H1 (cell line): ENCODE measurements around the gene CFAP54. TPM values are rescaled to one million over a fixed set of nuclear protein-coding genes. Genes with fewer than 3 reads are reported as not detected.

Experiments used
- CTCF ChIA-PET: fragments of 300-600 bp; sonication (Branson Sonifier 250); formaldehyde crosslinking; loops from one replicate; lab custom pipeline; 2021; ENCODE audit not compliant: partially characterized antibody; lab: Charles Lee
- POLR2A ChIA-PET: fragments of 300-600 bp; sonication (Branson Sonifier 250); formaldehyde crosslinking; loops from one replicate; lab custom pipeline; 2021; ENCODE audit warnings: inconsistent platforms; ENCODE audit not compliant: partially characterized antibody; lab: Charles Lee
- DNase-seq, 2 experiments: peaks; one replicate each; pipeline versions ENCODE4 v3.0.0 to v3.0.0-alpha.2; 2010 to 2022; ENCODE audit warnings: low spot score in 2 of 2, low read depth in 1 of 2, mixed read lengths in 1 of 2
- FAIRE-seq: peaks from 2 replicates; lab custom pipeline; 2011; peaks lifted over from hg19 to GRCh38; lab: Jason Lieb, UNC
- H2AFZ ChIP-seq: 2 replicates; pipeline ENCODE4 v1.8.1; 2012; ENCODE audit warnings: low read length, inconsistent platforms
- H2AK5ac ChIP-seq: 2 replicates; pipeline ENCODE4 v1.6.1; 2013; ENCODE audit warnings: low read depth, low read length
- H2BK120ac ChIP-seq: replicated peaks from 2 replicates; pipeline ENCODE3; 2013; ENCODE audit warnings: low read depth, low read length, inconsistent platforms
- H2BK12ac ChIP-seq: 2 replicates; pipeline ENCODE4 v1.6.1; 2013; ENCODE audit warnings: low read depth, low read length
- H2BK15ac ChIP-seq: 2 replicates; pipeline ENCODE4 v1.6.1; 2013; ENCODE audit warnings: low read length
- H2BK20ac ChIP-seq: 2 replicates; pipeline ENCODE4 v1.6.1; 2013; ENCODE audit warnings: low read length
- H2BK5ac ChIP-seq: 2 replicates; pipeline ENCODE4 v1.6.1; 2013; ENCODE audit warnings: low read depth, low read length
- H3K14ac ChIP-seq: 2 replicates; pipeline ENCODE4 v1.6.1; 2013; ENCODE audit warnings: inconsistent platforms; ENCODE audit not compliant: insufficient read length
- H3K18ac ChIP-seq: 2 replicates; pipeline ENCODE4 v1.6.1; 2013; ENCODE audit warnings: low read length; ENCODE audit errors: extremely low read depth
- H3K23ac ChIP-seq: 2 replicates; pipeline ENCODE4 v1.6.1; 2013; ENCODE audit warnings: inconsistent platforms; ENCODE audit not compliant: insufficient read length
- H3K23me2 ChIP-seq: 2 replicates; pipeline ENCODE4 v1.6.1; 2013; ENCODE audit warnings: low read depth, low read length
- H3K27ac ChIP-seq: 2 replicates; pipeline ENCODE4 v1.6.1; 2011; ENCODE audit warnings: low read depth, low read length, inconsistent platforms
- H3K27me3 ChIP-seq, 4 experiments: replicated peaks in 1 of 4; 1 replicate in 1 of 4; 2 replicates in 3 of 4; pipeline versions ENCODE4 v1.6.1 to v1.8.1; 2011 to 2013; ENCODE audit warnings: low read length in 3 of 4, mild to moderate bottlenecking in 3 of 4, inconsistent platforms in 2 of 4, mixed read lengths in 2 of 4, moderate library complexity in 1 of 4; ENCODE audit not compliant: control insufficient read depth in 3 of 4, insufficient read depth in 3 of 4; ENCODE audit errors: extremely low read depth in 1 of 4
- H3K36me3 ChIP-seq, 4 experiments: 2 replicates each; pipeline versions ENCODE4 v1.6.1 to v1.8.1; 2011 to 2013; ENCODE audit warnings: mild to moderate bottlenecking in 4 of 4, low read length in 3 of 4, moderate library complexity in 2 of 4, control low read depth in 1 of 4, inconsistent platforms in 1 of 4; ENCODE audit not compliant: insufficient read depth in 4 of 4, control insufficient read depth in 2 of 4
- H3K4ac ChIP-seq: replicated peaks from 2 replicates; pipeline ENCODE3; 2013; ENCODE audit warnings: low read length, low read depth, mixed read lengths, inconsistent platforms; ENCODE audit not compliant: insufficient read length
- H3K4me1 ChIP-seq, 4 experiments: replicated peaks in 1 of 4; 1 replicate in 1 of 4; 2 replicates in 3 of 4; pipeline versions ENCODE4 v1.6.1 to v1.8.1; 2011 to 2013; ENCODE audit warnings: low read length in 3 of 4, inconsistent platforms in 2 of 4, mixed read lengths in 1 of 4; ENCODE audit not compliant: insufficient read depth in 4 of 4, control insufficient read depth in 3 of 4
- H3K4me2 ChIP-seq, 2 experiments: 2 replicates each; pipeline versions ENCODE4 v1.6.1 to v1.8.1; 2011 to 2013; ENCODE audit warnings: low read depth in 2 of 2, low read length in 2 of 2, control low read depth in 1 of 2, inconsistent platforms in 1 of 2, mild to moderate bottlenecking in 1 of 2; ENCODE audit not compliant: insufficient read depth in 1 of 2
- H3K4me3 ChIP-seq, 4 experiments: fragments of 200-600, 300-600 bp in 1 of 4; sonication (generic), shearing (Covaris generic), sonication (Bioruptor Twin) in 1 of 4; 2 replicates each; pipeline versions ENCODE4 v1.5.1 to v1.8.1; 2011 to 2016; ENCODE audit warnings: low read length in 4 of 4, low read depth in 3 of 4, control low read depth in 2 of 4, inconsistent platforms in 2 of 4, mild to moderate bottlenecking in 2 of 4, mixed read lengths in 1 of 4, moderate library complexity in 1 of 4; ENCODE audit not compliant: insufficient read depth in 2 of 4; ENCODE audit errors: extremely low read depth in 1 of 4
- H3K56ac ChIP-seq: replicated peaks from 2 replicates; pipeline ENCODE3; 2013; ENCODE audit warnings: low read depth, mild to moderate bottlenecking, mixed read lengths, low read length, inconsistent platforms; ENCODE audit not compliant: insufficient read length
- H3K79me1 ChIP-seq: 2 replicates; pipeline ENCODE4 v1.6.1; 2013; ENCODE audit warnings: low read depth, low read length, control low read depth
- H3K79me2 ChIP-seq, 2 experiments: 2 replicates each; pipeline versions ENCODE4 v1.6.1 to v1.8.1; 2012 to 2013; ENCODE audit warnings: low read length in 2 of 2, mild to moderate bottlenecking in 2 of 2, inconsistent platforms in 1 of 2; ENCODE audit not compliant: insufficient read depth in 2 of 2, control insufficient read depth in 1 of 2
- H3K9ac ChIP-seq, 4 experiments: replicated peaks in 1 of 4; 1 replicate in 1 of 4; 2 replicates in 3 of 4; pipeline versions ENCODE4 v1.6.1 to v1.8.1; 2011 to 2013; ENCODE audit warnings: low read depth in 3 of 4, low read length in 3 of 4, control low read depth in 2 of 4, mild to moderate bottlenecking in 2 of 4, moderate library complexity in 2 of 4, inconsistent platforms in 1 of 4; ENCODE audit errors: extremely low read depth in 1 of 4
- H3K9me3 ChIP-seq, 2 experiments: 2 replicates each; pipeline versions ENCODE4 v1.6.1 to v1.8.1; 2012 to 2013; ENCODE audit warnings: mild to moderate bottlenecking in 2 of 2, moderate library complexity in 2 of 2, control low read depth in 1 of 2, inconsistent platforms in 1 of 2, low read depth in 1 of 2, low read length in 1 of 2, mixed read lengths in 1 of 2; ENCODE audit not compliant: insufficient read depth in 2 of 2
- H4K20me1 ChIP-seq, 2 experiments: replicated peaks in 1 of 2; 2 replicates each; pipeline versions ENCODE3 to v1.8.1; 2011 to 2013; ENCODE audit warnings: inconsistent platforms in 2 of 2, low read length in 2 of 2, mild to moderate bottlenecking in 1 of 2; ENCODE audit not compliant: insufficient read depth in 2 of 2, control insufficient read depth in 1 of 2
- H4K5ac ChIP-seq: 2 replicates; pipeline ENCODE4 v1.6.1; 2013; ENCODE audit warnings: low read length, low read depth, mixed read lengths, inconsistent platforms; ENCODE audit not compliant: insufficient read length
- H4K8ac ChIP-seq: 2 replicates; pipeline ENCODE4 v1.8.0; 2013; ENCODE audit warnings: mild to moderate bottlenecking, moderate library complexity, low read length, inconsistent platforms; ENCODE audit not compliant: insufficient read depth; ENCODE audit errors: extremely low read depth
- H4K91ac ChIP-seq: replicated peaks from 2 replicates; pipeline ENCODE3; 2013; ENCODE audit warnings: low read length, mixed read lengths, inconsistent platforms; ENCODE audit not compliant: insufficient read length
- ATF2 ChIP-seq: IDR thresholded peaks from 2 replicates; pipeline ENCODE4 v1.6.1; 2012; ENCODE audit warnings: low read length, inconsistent platforms
- E2F6 ChIP-seq: IDR thresholded peaks from 2 replicates; pipeline ENCODE4 v1.6.1; 2012; ENCODE audit warnings: inconsistent platforms
- HDAC2 ChIP-seq, 2 experiments: fragments of 300-600 bp in 1 of 2; sonication (generic) in 1 of 2; IDR thresholded peaks; 2 replicates each; pipeline ENCODE4 v1.6.1; 2011 to 2012; ENCODE audit warnings: low read depth in 2 of 2, low read length in 2 of 2, mild to moderate bottlenecking in 2 of 2, moderate library complexity in 2 of 2, borderline replicate concordance in 1 of 2, inconsistent platforms in 1 of 2
- KDM5A ChIP-seq: fragments of 200-600 bp; IDR thresholded peaks from 2 replicates; pipeline ENCODE4 v1.7.1; 2012; ENCODE audit warnings: mild to moderate bottlenecking, low read length, inconsistent platforms, mixed read lengths
- RAD21 ChIP-seq, 2 experiments: IDR thresholded peaks in 1 of 2; conservative IDR thresholded peaks in 1 of 2; 2 replicates each; pipeline ENCODE4 v1.6.1; 2011; ENCODE audit warnings: low read depth in 2 of 2, low read length in 2 of 2, improper control_type of control experiment in 1 of 2, inconsistent platforms in 1 of 2, mild to moderate bottlenecking in 1 of 2, moderate library complexity in 1 of 2
- RFX5 ChIP-seq: IDR thresholded peaks from 2 replicates; pipeline ENCODE4 v1.6.1; 2011; ENCODE audit warnings: low read depth, low read length, improper control_type of control experiment, borderline replicate concordance
- WGBS, 2 experiments: shearing (Covaris generic) in 1 of 2; methylation state at CpG; one replicate each; pipeline versions ENCODE4 v1.1.6 to v1.1.7; 2013 to 2015; ENCODE audit warnings: low lambda C conversion rate in 2 of 2, mixed read lengths in 2 of 2, inconsistent platforms in 1 of 2, low coverage in 1 of 2, missing lambda C conversion rate in 1 of 2; ENCODE audit not compliant: insufficient replicate concordance in 2 of 2, insufficient coverage in 1 of 2, insufficient read length in 1 of 2; ENCODE audit errors: extremely low coverage in 1 of 2, missing lambda C conversion rate in 1 of 2; 5-methylcytosine and 5-hydroxymethylcytosine counted together
- polyA plus RNA-seq, 7 experiments: library from polyadenylated mRNA; depleted of rRNA in 3 of 7; stranded (reverse) in 5 of 7; unstranded in 2 of 7; fragments of >200 nt in 5 of 7; fragments of 200-250 nt in 2 of 7; gene quantifications; 1 replicate in 5 of 7; 2 replicates in 1 of 7; 4 replicates in 1 of 7; pipeline versions ENCODE4 v1.2.1 to v1.2.3, GENCODE V29; 2011 to 2013; ENCODE audit warnings: missing spikeins in 2 of 7, mixed read lengths in 2 of 7
- total RNA-seq: library from RNA; stranded (reverse); fragmentation: NEBNext Ultra II Directional; extraction: Animal tissue kit (Norgen Biotek cat#: 25700); gene quantifications from 2 replicates; pipeline ENCODE4 v1.2.1, GENCODE V29; 2021

Gene CFAP54
- total and polyA plus RNA-seq, 2 of the 8 experiments (the other 6 are each of a cell fraction or from before 2014, with no cell fraction given), result 0.17 to 0.33 TPM

- CTCF ChIA-PET, result no interaction called here
- Histone ChIP-seq H3K4me3 (no peak overlapping the region), H3K79me2 (no peaks in the 10 kb centered on the region), H3K79me1 (no peaks in the 10 kb centered on the region), H4K20me1 (peaks cover 0 to 2% of the 10 kb centered on the region in 2 experiments), H2BK15ac (no peak overlapping the region), H3K18ac (no peak overlapping the region), H2AK5ac (no peak overlapping the region), H3K23ac (no peak overlapping the region), H3K14ac (no peak overlapping the region), H3K27me3 (no peaks in the 10 kb centered on the region), H3K27ac (no peak overlapping the region), H3K4me2 (no peak overlapping the region), H4K5ac (no peak overlapping the region), H3K4ac (no peak overlapping the region), H2AFZ (no peak overlapping the region), H2BK5ac (no peak overlapping the region), H3K9ac (no peak overlapping the region), H3K36me3 (no peaks in the 10 kb centered on the region), H4K91ac (no peak overlapping the region), H3K56ac (no peak overlapping the region)
- 100% methylated on average over 1 of the region's 1 CpG; no CpG with 5 or more reads in 1 of the 2 experiments for WGBS, 2 experiments
- FAIRE-seq, result no peak
- TF ChIP-seq RFX5 (no peak), ATF2 (no peak), RAD21 (IDR thresholded peaks at IDR 0.05 in 1 of 2, conservative IDR thresholded peaks at IDR 0.05 in 1 of 2; ENCODE audit: low read depth in 2 of 2, low read length in 2 of 2) (no peak), E2F6 (no peak), KDM5A (no peak), HDAC2 (IDR thresholded peaks at IDR 0.05; ENCODE audit: borderline replicate concordance in 1 of 2, low read depth in 2 of 2, low read length in 2 of 2) (no peak)
- TF ChIP-seq, all 59 proteins: peak for 0
- no peak overlapping the region for H2BK12ac ChIP-seq
- POLR2A ChIA-PET, result no interaction called here
- no peaks in the 10 kb centered on the region for H3K4me1 ChIP-seq
- H3K23me2 ChIP-seq, result no peaks in the 10 kb centered on the region
- no peak for DNase-seq
- no peak overlapping the region for H2BK20ac ChIP-seq
- peaks cover 0 to 4% of the 10 kb centered on the region in 2 experiments; a peak in 1 of 4 replicates for H3K9me3 ChIP-seq
- no peak overlapping the region for H2BK120ac ChIP-seq
- no peak overlapping the region for H4K8ac ChIP-seq
Observed at GRCh38 chr12:96648923-96649322, 159.5 kb downstream of the CFAP54 start.
